PC-9 (cell line): ENCODE measurements around the gene MDN1. TPM values are rescaled to one million over a fixed set of nuclear protein-coding genes. Genes with fewer than 3 reads are reported as not detected.

Experiments used
- BruUV-seq: library from RNA; stranded (reverse); fragments of 400-500 nt; replicated peaks from 2 replicates; lab custom pipeline; 2021; lab: Mats Ljungman, UMichigan
- CTCF ChIA-PET: fragments of 300-600 bp; sonication (Branson Sonifier 250); formaldehyde crosslinking; loops from one replicate; lab custom pipeline; 2022; ENCODE audit warnings: antibody characterized with exemption; lab: Charles Lee
- POLR2A ChIA-PET: fragments of 300-600 bp; sonication (Branson Sonifier 250); formaldehyde crosslinking; loops from one replicate; lab custom pipeline; 2022; ENCODE audit warnings: antibody characterized with exemption; ENCODE audit not compliant: unreplicated experiment; lab: Charles Lee
- DNase-seq, 2 experiments: peaks; one replicate each; pipeline versions ENCODE4 v3.0.0 to v3.0.0-alpha.2; 2015 to 2022; ENCODE audit warnings: mixed read lengths in 1 of 2
- H2AFZ ChIP-seq: fragments of 200-600 bp; sonication (generic); 2 replicates; pipeline ENCODE4 v1.8.1; 2017; ENCODE audit warnings: antibody characterized with exemption
- H3F3A ChIP-seq: fragments of 200-600 bp; sonication (generic); 2 replicates; pipeline ENCODE4 v1.8.1; 2017; ENCODE audit warnings: antibody characterized with exemption, mild to moderate bottlenecking, low read depth; ENCODE audit not compliant: insufficient read depth
- H3K27ac ChIP-seq: fragments of 200-600 bp; sonication (generic); 2 replicates; pipeline ENCODE4 v1.6.1; 2016; ENCODE audit warnings: mixed run types
- H3K27me3 ChIP-seq: fragments of 200-600 bp; sonication (generic); 2 replicates; pipeline ENCODE4 v1.6.1; 2016; ENCODE audit warnings: low read depth, mixed run types; ENCODE audit not compliant: insufficient read depth
- H3K36me3 ChIP-seq: fragments of 200-600 bp; sonication (generic); 2 replicates; pipeline ENCODE4 v1.6.1; 2016; ENCODE audit warnings: low read depth, mixed run types
- H3K4me1 ChIP-seq: fragments of 200-600 bp; sonication (generic); replicated peaks from 2 replicates; pipeline ENCODE4 v1.6.1; 2016; ENCODE audit warnings: mixed run types; ENCODE audit not compliant: insufficient read depth
- H3K4me2 ChIP-seq: fragments of 200-600 bp; sonication (generic); 2 replicates; pipeline ENCODE4 v1.6.1; 2017; ENCODE audit warnings: mixed run types
- H3K4me3 ChIP-seq: fragments of 200-600 bp; sonication (generic); 2 replicates; pipeline ENCODE4 v1.6.1; 2016; ENCODE audit warnings: mixed run types
- H3K79me2 ChIP-seq: fragments of 200-600 bp; sonication (generic); 2 replicates; pipeline ENCODE4 v1.6.1; 2017; ENCODE audit warnings: low read depth, mixed run types
- H3K9me2 ChIP-seq: fragments of 200-600 bp; sonication (generic); 2 replicates; pipeline ENCODE4 v1.8.1; 2017; ENCODE audit warnings: mild to moderate bottlenecking; ENCODE audit not compliant: insufficient read depth
- H3K9me3 ChIP-seq: fragments of 200-600 bp; sonication (generic); 2 replicates; pipeline ENCODE4 v1.8.1; 2016; ENCODE audit warnings: low read depth; ENCODE audit not compliant: insufficient read depth
- H4K20me1 ChIP-seq: fragments of 200-600 bp; sonication (generic); 2 replicates; pipeline ENCODE4 v1.8.1; 2017; ENCODE audit not compliant: insufficient read depth
- EZH2 ChIP-seq: fragments of 200-600 bp; sonication (generic); IDR thresholded peaks from 2 replicates; pipeline ENCODE4 v1.8.0; 2017; ENCODE audit warnings: antibody characterized with exemption, low read depth
- intact Hi-C: fragments of 100-400 bp; cut with micrococcal nuclease; formaldehyde crosslinking; loops from one replicate; pipeline ENCODE4 v1.10.0; 2022; ENCODE audit not compliant: unreplicated experiment
- total RNA-seq: library from RNA; stranded (reverse); gene quantifications from 2 replicates; pipeline ENCODE4 v1.2.3, GENCODE V29; 2021
- TF ChIP-seq, protein P1 (sequence below): fragments of 200-600 bp; sonication (generic); conservative IDR thresholded peaks from 2 replicates; pipeline ENCODE4 v1.6.1; 2017; ENCODE audit warnings: mixed run types, antibody characterized with exemption, mild to moderate bottlenecking, moderate library complexity

Gene MDN1
- total RNA-seq, 1 experiment from 2014 or later, result 38.6 TPM

DNA sequence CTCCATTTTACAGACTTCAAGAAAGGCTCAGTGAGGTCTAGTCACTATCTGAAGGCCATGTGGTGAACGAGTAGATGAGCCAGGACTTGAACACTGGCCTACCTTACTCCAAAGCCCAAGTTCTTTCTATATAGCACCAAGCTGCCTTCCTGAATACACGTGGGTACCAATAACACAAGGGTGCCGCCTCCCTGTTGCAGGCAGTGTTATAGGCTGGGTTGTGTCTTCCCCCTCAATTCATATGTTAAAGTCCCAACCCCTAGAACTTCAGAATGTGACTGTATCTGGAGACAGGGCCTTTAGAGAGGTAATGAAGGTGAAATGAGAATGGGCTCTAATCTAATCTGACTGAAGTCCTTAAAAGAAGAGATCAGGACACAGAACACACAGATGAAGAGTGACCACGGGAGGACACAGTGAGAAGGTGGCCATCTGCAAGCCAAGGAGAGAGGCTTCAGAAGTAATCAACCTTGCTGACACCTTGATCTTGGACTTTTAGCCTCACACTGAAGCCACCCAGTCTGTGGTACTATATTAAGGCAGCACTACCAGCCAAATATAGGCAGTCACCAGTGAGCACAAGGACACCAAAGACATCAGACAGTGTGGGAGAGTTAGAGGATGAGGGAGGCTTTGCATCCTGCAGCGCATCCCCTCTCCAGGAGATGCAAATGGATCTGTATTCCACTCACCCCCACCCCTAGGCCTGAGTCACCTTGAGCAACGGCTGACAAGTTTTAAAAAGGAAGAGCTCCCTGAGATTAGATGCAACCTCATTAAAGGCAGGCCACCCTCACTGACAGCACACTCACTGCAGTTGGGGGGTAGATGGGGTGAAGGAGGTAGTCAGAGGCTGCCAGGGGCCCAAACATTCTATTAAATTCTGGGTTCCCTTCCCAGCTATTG, 140.1 kb downstream of the MDN1 start:
- Histone ChIP-seq H3F3A (no peaks in the 10 kb centered on the region), H4K20me1 (no peaks in the 10 kb centered on the region), H3K9me3 (no peaks in the 10 kb centered on the region), H3K9me2 (no peaks in the 10 kb centered on the region), H3K27me3 (no peaks in the 10 kb centered on the region), H2AFZ (no peak overlapping the region), H3K4me3 (no peak overlapping the region), H3K27ac (no peak overlapping the region), H3K4me1 (no peaks in the 10 kb centered on the region), H3K4me2 (no peak overlapping the region), H3K79me2 (no peaks in the 10 kb centered on the region), H3K36me3 (no peaks in the 10 kb centered on the region)
- TF ChIP-seq, protein P1, sequence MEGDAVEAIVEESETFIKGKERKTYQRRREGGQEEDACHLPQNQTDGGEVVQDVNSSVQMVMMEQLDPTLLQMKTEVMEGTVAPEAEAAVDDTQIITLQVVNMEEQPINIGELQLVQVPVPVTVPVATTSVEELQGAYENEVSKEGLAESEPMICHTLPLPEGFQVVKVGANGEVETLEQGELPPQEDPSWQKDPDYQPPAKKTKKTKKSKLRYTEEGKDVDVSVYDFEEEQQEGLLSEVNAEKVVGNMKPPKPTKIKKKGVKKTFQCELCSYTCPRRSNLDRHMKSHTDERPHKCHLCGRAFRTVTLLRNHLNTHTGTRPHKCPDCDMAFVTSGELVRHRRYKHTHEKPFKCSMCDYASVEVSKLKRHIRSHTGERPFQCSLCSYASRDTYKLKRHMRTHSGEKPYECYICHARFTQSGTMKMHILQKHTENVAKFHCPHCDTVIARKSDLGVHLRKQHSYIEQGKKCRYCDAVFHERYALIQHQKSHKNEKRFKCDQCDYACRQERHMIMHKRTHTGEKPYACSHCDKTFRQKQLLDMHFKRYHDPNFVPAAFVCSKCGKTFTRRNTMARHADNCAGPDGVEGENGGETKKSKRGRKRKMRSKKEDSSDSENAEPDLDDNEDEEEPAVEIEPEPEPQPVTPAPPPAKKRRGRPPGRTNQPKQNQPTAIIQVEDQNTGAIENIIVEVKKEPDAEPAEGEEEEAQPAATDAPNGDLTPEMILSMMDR, result no peak
- TF ChIP-seq EZH2, result no peak
- POLR2A ChIA-PET, result no interaction called here
- intact Hi-C loops, result no loop called here
- CTCF ChIA-PET, result no interaction called here
- DNase-seq, result no peak
- no TSS peak for BruUV-seq

DNA sequence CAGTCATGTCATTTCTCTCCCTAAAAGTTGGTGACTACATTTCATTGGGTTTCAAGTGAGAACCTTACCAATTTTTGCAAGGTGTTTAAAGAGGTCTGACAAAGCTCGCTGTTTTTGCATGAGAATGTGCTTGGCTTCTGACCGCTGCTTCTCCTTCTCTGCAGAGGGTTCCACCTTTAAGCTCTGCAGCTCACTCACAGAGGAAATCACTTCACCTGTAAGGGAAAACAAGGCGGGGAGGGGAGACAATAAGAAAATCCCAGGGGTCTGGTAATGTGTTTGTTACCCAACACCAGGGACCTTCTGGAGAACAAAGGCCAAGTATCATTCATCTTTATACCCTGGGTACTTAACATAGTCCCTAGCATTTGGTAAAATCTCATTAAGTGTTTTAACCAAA, 141.1 kb downstream of the MDN1 start:
- no peaks in the 10 kb centered on the region for H3K79me2 ChIP-seq
- TF ChIP-seq EZH2, result no peak
- TF ChIP-seq, protein P1, result no peak
- no peaks in the 10 kb centered on the region for H3F3A ChIP-seq
- H3K4me1 ChIP-seq, result no peaks in the 10 kb centered on the region
- BruUV-seq, result no TSS peak
- no peaks in the 10 kb centered on the region for H3K27me3 ChIP-seq
- intact Hi-C loops, result no loop called here
- ChIA-PET CTCF (no interaction called here), POLR2A (no interaction called here)
- no peak for DNase-seq
- H3K4me2 ChIP-seq, result no peak overlapping the region
- no peak overlapping the region for H2AFZ ChIP-seq
- H4K20me1 ChIP-seq, result no peaks in the 10 kb centered on the region
- H3K9me2 ChIP-seq, result no peaks in the 10 kb centered on the region
- no peak overlapping the region for H3K4me3 ChIP-seq
- no peak overlapping the region for H3K27ac ChIP-seq
- H3K36me3 ChIP-seq, result no peaks in the 10 kb centered on the region
- H3K9me3 ChIP-seq, result no peaks in the 10 kb centered on the region

DNA sequence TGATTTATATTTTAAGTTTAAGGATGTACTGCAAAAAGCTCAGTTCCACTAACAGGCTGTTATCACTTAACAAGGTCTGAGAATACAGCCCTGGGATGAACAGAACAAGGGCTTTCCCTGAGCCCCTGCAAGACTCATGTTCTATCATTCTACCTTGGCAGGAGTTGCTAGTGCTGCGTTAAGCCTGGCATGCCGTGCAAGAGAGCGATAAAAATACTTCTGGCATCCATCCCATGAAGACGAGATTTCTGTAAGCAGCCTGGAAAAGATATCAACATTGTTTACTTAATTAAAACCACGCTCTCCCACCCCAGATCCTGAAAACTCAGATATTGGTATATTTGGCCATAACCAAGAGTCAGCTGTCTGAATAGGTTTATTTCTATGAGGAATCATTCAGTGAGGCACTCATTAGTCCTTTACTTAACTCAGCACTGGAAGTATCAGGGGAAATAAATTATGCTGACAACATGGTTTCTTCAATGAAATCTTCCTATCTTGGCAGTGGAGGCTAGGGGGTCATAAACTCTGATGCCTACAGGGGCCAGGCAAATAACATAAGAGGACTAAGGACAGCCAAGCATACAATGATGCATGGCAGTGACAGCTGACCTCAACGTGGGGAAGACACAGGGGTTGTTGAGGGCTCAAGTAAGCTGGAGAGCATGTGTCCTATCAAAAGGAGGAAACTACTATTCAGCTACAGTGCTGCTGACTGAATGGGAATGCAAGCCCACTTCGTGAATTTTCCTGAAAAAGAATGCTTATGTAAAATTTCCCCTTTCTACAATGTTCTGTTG, 143.4 kb downstream of the MDN1 start:
- TF ChIP-seq EZH2, result no peak
- TF ChIP-seq, protein P1, result no peak
- intact Hi-C loops, result no loop called here
- POLR2A ChIA-PET, result no interaction called here

More for the DNA sequence above, 143.4 kb downstream of the MDN1 start:
- H3K36me3 ChIP-seq, result no peaks in the 10 kb centered on the region
- no peak overlapping the region for H3K4me2 ChIP-seq
- H3K27me3 ChIP-seq, result no peaks in the 10 kb centered on the region
- H3F3A ChIP-seq, result no peaks in the 10 kb centered on the region
- H3K9me2 ChIP-seq, result no peaks in the 10 kb centered on the region
- no peaks in the 10 kb centered on the region for H3K4me1 ChIP-seq
- H3K27ac ChIP-seq, result no peak overlapping the region
- H4K20me1 ChIP-seq, result no peaks in the 10 kb centered on the region
- no peak overlapping the region for H2AFZ ChIP-seq
- no TSS peak for BruUV-seq
- H3K4me3 ChIP-seq, result no peak overlapping the region
- no peaks in the 10 kb centered on the region for H3K79me2 ChIP-seq
- no peak for DNase-seq
- no peaks in the 10 kb centered on the region for H3K9me3 ChIP-seq
- CTCF ChIA-PET, result no interaction called here
